SK-N-MC (cell line): ENCODE measurements around the gene ASPSCR1.

Experiments used
- EZH2 ChIP-seq: fragments of 200-600 bp; sonication (generic); IDR thresholded peaks from one replicate; pipeline ENCODE4 v1.6.1; 2017; ENCODE audit warnings: antibody characterized with exemption
- POLR2AphosphoS5 ChIP-seq: IDR thresholded peaks from 2 replicates; pipeline ENCODE4 v1.6.1; 2012; ENCODE audit warnings: mild to moderate bottlenecking, low read depth, low read length, borderline replicate concordance

DNA sequence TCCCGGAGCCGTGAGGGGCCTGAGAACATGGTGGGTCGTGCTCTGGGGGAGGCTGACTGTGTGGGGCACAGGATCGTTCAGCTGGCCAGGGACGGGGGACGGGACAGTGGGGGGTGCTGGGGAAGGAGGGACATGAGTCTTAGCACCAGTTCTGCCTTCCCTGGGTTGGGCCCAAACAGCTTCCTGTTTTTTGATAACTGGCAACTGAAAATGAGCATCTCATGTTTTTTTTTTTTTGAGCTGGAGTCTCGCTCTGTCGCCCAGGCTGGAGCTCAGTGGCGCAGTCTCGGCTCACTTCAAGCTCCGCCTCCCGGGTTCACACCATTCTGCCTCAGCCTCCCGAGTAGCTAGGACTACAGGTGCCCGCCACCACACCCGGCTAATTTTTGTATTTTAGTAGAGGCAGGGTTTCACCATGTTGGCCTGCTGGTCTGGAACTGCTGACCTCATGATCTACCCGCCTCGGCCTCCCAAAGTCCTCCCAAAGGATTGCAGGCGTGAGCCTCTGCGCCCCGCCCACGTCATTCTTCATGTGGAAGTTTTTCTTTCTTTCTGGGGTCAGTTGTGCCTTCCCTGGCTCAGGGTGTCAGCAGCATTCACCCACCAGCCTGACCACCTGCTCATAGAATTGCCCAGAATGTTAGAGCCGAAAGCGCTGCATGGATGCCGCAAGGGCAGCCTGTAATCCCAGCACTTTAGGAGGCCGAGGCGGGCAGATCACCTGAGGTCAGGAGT, 6.4 kb downstream of the ASPSCR1 start:
- TF ChIP-seq POLR2AphosphoS5 (no peak), EZH2 (no peak)
